Kasumi-1 (cell line): ENCODE data around the gene CTSC.

ENCODE experiments used
- DNase-seq, 2 experiments: peaks; one replicate each; lab custom pipeline; 2025; lab: John Stamatoyannopoulos, UW

CTSC gene

DNA sequence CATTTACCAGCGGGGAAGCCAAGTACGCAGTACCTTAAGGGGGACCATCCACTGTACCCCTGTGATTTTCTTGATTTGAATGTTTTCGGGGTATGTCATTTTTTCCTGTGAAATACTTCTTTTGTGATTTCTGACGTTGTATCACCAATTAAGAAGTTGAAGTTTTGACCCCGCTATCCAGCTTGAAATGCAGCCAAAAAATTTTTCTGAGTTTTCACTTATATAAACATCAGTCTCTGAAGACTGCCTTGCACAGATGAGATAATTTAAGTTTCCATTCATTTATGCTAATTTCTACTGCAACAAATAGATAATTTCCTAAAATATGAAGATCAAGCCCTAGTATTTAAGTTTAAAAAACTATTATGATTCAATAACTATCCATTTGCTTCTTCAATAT, 20.0 kb downstream of the CTSC start:
- DNase-seq: no peak

DNA sequence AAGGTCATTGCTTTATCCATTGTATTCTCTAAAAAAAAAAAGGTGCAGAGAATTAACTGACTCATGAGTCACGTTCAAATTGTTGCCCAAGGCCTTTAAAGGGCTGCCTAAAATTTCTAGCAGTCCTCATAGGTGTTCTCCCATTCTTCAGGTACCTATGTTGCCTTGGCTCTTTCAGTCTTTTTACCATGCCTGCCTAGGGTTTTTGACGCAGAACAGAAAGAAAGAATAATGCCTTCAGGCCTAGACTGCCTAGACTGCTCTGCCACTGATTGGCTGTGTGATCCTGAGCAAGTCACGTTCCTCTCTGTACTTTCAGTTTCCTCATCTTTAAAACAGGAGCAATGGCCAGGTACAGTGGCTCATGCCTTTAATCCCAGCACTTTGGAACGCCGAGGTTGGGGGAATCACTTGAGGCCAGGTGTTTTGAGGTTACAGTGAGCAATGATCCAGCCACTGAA, 21.5 kb downstream of the CTSC start:
- no peak for DNase-seq

DNA sequence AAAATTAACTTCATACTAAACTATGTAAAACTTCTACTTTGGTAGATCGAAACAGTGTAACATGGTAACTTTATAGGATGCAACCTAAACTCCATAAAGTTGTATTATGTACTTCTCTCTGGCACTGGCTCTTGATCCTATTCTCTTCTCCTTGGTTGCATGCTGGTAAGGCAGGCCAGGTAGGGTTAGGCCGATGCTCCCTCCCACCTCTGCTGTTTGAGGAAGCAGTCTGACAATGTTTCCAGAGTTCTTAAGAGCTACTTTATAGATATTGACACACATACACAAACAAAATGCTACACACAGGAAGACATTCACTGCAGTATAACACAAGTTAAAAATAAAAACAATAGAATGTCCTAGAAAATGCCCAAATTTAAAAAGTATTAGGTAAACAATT, 22.5 kb downstream of the CTSC start:
- DNase-seq: no peak

DNA sequence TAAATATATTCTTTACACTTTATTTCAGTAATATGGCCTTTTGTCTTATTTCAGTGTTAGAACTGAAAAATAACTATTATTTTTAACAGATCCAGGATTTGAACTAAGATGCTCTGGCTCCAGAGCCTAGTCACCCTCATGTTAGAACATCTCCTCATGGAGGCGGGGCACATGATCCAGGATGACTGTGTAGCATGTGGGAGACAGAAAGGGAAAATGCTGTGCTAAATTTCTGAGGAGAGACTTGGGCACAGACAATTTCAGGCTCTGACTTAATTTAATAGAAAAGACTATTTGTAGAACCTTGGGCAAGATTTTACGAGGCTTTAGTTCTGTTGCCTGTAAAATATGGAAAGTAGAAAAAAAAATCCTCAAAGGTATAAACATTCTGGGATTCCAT, 24.1 kb downstream of the CTSC start:
- no peak for DNase-seq

DNA sequence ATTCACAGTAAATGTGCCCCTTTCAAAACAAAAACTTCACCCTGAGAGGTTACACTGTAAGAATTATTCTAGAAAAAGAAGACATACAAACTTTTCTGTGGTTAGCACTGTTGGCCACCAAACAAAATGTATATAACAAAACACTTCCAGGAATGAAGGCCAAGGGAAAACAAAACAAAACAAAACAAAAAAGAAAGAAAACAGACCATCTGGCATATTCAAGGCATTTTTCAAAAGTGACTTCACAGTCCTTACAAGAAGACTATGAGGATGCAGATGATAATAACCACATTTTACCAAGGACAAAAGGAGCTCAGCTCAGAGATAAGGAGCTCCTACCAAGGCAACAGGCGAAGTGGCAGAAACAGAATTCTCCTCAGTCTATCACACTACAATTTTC, 24.9 kb downstream of the CTSC start:
- no peak for DNase-seq

DNA sequence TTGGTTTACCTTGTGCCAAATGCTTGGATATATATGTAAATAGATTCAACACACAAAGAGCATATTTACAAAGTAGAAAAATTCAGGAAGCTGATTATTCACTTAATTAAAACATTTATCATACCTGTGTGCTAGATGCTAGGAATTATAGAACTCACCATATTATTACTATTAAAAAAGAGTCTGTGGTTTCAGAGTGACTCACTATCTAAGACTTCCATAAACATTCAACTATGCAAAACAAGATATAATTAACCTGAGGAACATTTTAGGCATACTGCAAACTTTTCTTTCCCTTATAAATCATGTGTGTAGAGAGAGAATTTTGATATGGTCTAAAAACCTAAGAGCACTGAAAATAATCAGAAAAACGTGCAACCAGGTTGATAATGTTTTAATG, 27.3 kb downstream of the CTSC start:
- no peak for DNase-seq

DNA sequence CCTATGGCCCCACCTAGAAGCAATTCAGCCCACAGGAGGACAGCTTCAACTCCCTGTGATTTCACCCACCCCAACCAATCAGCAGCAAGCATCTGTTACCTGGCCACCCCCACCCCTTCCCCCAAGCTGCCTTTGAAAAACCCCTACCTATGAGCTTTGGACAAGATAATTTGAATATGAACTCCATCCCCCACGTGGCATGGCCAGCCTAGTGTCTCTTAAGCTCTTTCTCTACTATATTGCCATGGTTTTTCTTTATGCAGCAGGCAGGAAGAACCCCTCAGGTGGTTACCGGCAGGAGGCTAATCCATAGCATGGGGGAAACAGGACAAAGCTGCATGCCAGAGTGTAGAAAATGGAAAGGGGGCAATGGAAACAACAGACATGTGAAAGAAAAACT, 29.0 kb downstream of the CTSC start:
- DNase-seq: no peak

DNA sequence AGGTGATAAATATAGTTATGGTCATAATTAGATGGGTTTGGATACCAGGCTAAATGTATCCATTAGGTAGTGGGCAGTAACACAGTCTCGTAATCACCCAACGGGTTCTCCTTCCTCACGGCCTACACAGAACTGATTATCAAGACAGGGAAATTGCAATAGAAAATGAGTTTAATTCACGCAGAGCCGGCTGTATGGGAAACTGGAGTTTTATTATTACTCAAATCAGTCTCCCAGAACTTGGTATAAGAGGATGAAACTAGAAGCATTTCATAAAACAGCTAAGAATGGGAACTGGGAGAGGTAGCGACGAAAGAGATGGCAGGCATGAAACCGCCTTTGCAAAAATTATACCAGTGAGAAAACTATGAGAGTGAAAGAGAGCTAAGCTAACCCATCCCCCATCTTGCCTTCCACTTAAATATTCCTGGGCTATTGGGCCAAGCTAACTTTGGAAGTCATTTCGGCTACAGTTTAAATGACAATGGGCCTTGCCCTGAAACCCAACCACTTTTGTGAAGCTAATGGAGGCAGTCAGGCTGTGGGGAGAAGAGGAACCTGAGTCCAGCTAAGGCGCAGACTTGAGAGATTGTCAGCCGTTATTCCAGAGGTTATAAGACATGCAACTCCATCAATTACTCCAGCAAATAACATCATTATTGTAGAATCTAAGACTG, 29.6 kb downstream of the CTSC start:
- DNase-seq: no peak

DNA sequence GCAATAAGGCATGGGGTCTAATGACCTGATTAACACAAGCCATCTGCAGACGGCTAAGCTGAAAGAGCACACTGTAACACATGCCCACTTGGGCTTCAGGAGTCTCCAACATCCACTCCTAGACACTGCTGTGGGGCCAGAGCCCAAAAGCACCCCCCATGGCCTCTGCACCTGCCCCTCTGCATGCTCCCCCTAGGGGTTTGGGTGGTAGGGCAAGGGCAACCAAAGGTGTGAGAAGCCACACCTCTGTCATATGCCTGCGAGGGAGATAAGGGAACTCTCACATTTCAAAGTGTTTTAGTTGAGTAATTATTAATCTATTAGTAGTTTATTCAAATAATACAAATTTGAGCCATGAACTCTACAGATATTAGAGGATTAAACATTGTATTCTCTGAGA, 30.8 kb downstream of the CTSC start:
- no peak for DNase-seq

DNA sequence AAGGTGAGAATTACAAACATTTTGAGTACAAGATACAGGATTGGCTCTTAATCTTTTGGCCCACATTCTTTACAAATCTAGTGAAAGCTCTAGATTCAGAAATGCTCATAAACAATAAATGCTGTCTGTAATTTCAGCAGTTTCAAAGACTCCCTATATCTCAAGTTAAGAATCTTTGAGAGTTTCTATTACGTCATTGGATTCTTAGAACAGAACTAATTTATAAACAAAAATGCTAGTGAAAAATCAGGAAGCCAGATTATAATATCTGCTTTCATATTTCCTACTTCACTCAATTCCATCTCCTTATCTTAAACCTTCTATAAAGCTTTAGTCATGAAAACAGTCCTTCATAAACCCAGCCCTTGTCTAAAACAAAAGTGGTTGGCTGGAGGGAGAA, 32.1 kb downstream of the CTSC start:
- no peak for DNase-seq

DNA sequence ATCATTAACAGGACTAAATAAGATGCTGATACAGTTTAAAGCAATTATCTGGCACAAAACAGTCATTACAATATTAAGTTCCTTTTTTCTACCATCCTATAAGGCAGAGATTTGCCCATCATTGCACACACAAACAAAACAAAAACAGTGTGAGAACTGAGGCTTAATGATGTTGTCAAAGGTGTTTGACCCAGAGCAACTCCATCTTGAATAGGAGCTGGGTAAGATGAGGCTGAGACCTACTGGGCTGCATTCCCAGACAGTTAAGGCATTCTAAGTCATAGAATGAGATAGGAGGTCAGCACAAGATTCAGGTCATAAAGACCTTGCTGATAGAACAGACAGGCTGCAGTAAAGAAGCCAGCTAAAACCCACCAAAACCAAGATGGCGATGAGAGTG, 33.2 kb downstream of the CTSC start:
- DNase-seq: no peak

DNA sequence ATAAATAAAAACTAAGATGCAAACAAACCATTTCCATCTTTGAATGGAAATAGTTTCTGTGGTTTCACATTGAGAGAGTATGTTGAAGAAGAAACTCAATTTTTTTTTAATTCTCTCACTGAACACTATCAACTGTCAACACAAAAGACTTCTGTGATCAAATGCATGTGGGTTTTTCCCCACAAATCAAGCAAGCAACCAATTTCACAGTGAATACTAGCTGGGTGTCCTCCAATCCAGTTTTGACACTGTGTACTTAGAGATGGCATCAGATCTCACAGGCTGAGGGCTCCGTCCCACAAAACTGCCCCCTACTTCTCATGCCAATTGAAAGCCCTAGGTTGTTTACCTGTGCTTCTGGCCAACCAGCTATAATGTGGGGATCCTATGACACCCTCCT, 34.5 kb downstream of the CTSC start:
- no peak for DNase-seq

DNA sequence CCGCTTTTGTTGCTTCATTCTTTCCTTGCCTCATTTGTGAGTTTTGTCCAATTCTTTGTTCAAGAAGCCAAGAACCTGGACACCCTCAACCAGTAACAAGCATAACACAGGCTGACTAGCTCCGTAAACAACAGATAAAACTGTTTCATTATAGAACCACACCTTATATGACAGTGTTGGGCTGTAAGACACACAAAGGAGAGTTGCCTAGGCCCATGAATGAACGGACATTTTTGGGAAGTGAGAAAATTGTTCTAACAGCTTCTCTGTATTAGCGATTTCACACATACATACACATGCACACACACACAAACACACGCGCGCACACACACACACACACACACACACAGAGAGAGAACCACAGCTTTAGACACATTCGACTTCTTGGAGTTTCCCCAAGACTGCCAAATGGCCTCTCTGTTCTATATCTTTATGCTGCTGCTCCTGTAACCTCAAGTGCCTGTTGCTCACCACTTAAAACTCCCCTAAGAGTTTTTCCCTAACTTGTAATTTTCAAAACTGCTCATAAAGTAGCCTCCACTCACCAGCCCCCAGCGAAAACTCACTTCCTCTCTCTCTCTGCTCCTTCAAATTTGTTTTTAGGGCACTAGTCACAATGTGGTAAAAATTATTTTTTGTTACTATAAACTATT, 35.9 kb downstream of the CTSC start:
- DNase-seq: no peak

DNA sequence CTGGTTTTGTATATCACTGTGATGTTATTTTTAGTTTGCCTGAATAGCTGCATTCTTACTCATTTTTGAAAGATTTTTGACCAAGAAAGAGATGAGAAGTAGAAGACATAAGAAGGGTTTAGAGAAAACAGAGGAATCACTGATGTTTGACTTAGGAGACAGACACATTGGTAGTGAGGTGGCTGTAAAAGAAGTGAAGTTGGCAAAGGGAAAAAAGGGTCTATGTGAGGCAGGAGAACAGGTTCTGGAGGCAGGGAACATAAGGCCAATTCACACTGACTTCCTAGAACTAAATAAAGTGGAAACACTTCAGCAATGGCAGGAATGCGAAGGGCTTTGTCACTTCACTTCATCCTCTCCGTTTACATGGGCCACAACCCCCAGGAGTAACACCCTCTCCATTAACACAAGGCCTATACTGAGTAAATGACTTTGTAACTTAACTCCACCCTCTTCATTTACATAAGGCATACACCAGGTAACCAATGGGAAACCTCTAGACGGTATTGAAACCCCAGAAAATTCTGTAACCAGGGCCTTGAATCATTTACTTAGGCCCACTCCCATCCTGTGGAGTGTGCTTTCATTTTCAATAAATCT, 36.5 kb downstream of the CTSC start:
- no peak for DNase-seq

DNA sequence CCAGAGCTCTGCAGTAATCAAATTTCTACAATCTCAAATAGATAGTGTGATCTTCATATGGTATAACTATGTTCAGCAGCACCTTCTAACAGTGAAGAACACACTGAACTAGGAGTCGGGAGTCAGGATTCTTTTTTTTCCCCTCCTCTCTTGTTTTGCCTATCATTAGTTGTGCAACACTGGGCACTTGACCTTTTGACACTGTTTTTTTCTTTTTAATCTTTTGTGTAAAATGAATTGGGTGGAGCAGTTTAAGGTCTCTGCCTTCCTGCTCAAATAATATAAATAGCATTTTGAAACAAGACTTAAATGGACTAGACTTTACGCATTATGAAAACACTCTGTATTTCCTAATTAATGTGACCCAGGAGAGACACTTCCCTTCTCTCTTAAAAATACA, 39.7 kb downstream of the CTSC start:
- no peak for DNase-seq

DNA sequence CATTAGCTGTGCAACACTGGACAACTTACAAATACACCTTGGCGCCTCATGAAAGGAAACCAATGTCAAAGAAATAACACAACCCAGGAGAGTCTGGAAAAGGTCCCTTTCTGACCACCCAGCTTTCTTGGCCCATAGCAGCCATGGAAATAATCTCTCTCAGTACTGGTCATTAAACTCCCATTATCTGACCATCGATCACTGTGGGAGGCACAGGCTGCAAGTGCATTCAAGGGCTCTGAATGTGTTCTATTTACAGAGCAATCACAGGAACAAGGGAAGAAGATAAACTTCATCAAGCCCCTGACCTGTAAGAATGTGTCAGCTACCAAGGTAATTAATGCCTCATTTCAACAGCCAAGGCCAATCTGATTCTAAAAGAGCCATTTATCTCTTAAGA, 40.1 kb downstream of the CTSC start:
- DNase-seq: no peak

DNA sequence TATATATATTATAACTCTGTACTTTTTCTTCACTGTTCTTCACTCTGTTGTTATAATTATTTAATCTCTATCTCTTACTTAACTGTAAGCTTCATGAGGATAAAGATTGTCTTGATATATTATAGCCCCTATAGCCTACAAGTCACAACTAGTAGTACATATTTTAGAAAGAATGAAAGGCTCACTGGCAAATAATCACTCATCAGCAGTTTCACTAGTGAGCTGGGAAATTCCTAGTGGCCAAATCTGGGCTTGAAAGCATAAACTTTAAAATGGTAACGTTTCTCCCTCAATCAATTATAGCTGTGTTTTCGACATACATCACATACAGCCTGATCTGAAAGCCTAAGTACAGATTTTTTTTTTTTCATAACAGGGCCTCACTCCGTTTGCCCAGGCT, 42.5 kb downstream of the CTSC start:
- DNase-seq: no peak

DNA sequence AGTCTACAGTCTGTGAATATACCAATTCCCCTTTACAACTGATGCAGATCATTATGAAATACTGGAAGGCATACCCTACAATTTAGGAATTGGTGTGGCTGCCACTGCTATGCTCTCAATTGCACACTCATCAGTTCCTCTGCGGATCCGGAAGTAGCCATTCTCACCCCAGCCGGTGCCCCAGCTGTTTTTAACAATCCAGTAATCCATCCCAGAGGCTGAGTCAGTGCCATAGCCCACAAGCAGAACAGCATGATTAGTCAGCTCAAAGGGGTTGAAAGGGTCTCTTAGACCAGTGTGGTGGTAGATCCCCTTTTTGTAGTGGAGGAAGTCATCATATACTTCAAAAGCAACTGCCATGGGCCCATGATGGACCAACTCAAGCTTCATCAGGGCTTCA, 43.6 kb downstream of the CTSC start:
- no peak for DNase-seq

DNA sequence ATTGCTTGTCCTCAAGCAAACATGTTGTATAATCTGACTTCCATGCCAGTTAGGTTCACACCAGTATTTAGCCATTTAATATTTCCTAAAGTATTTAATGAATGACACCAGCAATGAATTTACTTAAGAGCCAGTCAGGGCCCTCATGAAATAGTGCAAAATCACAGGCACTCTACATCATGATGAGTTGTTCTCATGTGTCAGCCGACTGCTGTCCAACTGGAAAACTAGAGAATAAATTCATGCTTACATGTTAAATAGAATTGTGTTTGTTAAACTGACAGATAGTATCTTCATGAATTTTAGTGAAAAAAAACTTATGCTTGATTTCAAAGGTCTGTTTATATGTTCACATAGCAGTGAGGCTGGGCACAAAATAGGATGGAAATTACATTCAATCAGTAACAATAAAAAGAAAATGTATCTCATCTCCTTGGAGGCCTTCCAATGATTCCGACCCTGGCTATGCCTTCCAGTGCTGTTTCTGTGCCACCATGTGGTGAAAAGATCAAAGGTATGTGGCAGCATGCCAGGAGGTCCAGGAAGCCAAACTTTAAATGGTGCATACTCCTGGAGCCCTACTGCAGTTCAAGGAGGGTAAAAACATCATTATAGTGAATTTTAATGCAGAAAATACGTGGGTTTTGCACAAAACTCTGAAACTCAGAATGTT, 45.2 kb downstream of the CTSC start:
- DNase-seq: no peak

DNA sequence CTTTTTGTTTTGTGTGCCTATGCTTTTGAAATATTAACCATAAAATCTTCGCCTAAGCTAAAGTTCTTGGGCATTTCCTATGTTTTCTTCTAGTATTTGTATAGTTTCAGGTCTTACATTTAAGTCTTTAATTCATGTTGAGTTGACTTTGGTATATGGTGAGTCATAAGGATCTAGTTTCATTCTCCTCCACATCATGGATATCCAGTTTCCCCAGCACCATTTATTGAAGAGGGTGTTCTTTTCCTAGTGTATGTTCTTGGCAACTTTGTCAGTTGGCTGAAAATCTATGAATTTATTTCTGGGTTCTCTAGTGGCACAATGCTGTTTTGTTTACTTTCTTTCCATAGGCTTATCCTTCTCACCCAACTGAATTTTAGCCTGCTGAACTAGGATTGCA, 49.0 kb downstream of the CTSC start:
- DNase-seq: no peak

DNA sequence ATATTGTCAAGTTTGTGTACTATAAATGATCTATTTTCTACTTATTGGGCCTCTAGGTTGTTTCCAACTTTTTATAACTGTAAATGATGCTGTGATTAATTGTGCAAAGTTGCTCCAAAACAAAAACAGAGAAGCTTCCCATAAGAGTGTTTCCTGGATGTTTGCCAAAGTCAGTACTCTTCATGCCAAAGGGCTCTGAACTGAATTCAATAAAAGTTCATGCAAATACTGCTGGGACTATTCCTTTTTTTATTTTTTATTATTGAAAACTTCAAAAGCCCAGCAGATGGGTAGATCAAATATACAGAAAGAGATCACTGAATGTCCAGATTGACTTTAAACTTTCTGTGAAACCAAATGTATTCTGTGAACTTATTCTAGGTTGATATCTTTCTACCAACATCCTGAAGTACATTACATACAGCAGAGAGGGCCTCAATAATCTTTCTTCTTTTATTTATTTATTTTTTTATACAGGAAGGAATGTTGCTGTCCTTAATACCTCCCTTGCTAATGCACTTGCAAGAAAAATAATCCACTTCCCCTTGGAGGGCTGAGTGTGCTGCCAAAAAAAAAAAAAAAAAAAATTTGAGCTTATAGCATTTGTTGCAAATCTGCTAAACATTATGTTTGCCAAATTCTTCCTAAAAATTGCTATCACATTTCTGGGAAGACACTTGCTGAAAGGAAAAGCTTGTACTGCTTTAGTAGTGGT, 53.0 kb downstream of the CTSC start:
- DNase-seq: no peak

DNA sequence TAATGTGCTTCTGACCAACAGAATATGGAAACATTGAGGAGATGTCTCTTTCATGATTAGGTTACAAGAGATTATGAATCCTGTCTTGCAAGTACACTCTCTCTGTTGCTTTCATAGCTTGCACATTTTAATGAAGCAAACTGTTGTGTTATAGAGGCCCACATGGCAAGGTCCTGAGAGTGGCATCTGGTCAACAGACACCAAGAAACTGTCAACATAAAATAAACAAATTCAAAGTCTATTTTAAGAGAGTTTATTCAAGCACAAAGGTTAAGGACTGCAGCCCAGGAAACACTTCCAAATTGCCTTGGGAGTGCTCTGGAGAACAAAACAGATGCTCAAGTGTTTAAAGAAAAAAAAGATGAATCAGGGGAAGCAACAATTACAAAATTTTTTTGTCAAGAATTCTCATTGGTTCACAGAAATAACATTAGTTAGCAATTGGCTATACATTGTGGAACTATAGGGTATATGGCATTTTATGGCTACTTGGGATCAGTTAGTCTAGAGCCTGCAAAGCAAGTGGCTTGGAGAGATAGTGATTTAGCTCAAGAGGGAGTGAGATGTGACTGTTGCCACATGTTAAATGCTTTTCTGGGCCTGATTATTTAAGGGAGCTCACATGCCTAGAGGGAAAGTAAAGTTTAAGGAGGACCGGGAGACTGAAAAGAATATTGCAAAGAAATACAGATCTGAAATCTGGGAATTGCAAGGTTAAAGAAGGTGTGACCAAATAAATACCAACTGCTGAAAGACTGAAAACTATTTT, 54.6 kb downstream of the CTSC start:
- no peak for DNase-seq
